GM21528 (cell line): ENCODE measurements around the gene FDX2.
"Not testable (repeated sequence)": the region's sequence is repeated elsewhere in the genome, so short reads cannot be mapped to it uniquely, and the experiment has no call there.

Experiments used
- ATAC-seq: cut with Tn5 transposase; IDR thresholded peaks from one replicate; pipeline ENCODE4 v1.9.1; 2021; ENCODE audit warnings: mild to moderate bottlenecking, moderate library complexity; ENCODE audit not compliant: unreplicated experiment, low FRiP score

The FDX2 gene

GRCh38 chr19:10285393-10285792, 30.4 kb downstream of the FDX2 start:
- no peak for ATAC-seq

- no peak for ATAC-seq
Measured at GRCh38 chr19:10284960-10285278, 30.9 kb downstream of the FDX2 start.

GRCh38 chr19:10284065-10284959, 31.5 kb downstream of the FDX2 start:
- ATAC-seq, result no peak

- ATAC-seq, result no peak
Measured at GRCh38 chr19:10283301-10284064, 32.3 kb downstream of the FDX2 start.

GRCh38 chr19:10282043-10282442, 33.8 kb downstream of the FDX2 start:
- not testable (repeated sequence) for ATAC-seq

- ATAC-seq, result no peak
Measured at GRCh38 chr19:10279737-10280442, 35.9 kb downstream of the FDX2 start.

- no peak for ATAC-seq
Measured at GRCh38 chr19:10278935-10279334, 36.9 kb downstream of the FDX2 start.

GRCh38 chr19:10277795-10278589, 37.8 kb downstream of the FDX2 start:
- ATAC-seq, result no peak

GRCh38 chr19:10274589-10274988, 41.2 kb downstream of the FDX2 start:
- ATAC-seq, result no peak

- peak; percentile 7 for ATAC-seq
Measured at GRCh38 chr19:10271543-10272086, 44.2 kb downstream of the FDX2 start.

- peak; percentile 53 for ATAC-seq
Measured at GRCh38 chr19:10270616-10271394, 45.0 kb downstream of the FDX2 start, which contains the start of gene ICAM1. ICAM1 (plus strand) TSS chr19:10271120; CDS start chr19:10271160, 40 bp downstream.

- peak; percentile 27 for ATAC-seq
Measured at GRCh38 chr19:10270180-10270615, 45.6 kb downstream of the FDX2 start.

- ATAC-seq, result peak; percentile 42
Measured at GRCh38 chr19:10269333-10270179, 46.3 kb downstream of the FDX2 start.

GRCh38 chr19:10268071-10268470, 47.7 kb downstream of the FDX2 start:
- ATAC-seq, result no peak

GRCh38 chr19:10266706-10267105, 49.1 kb downstream of the FDX2 start:
- no peak for ATAC-seq

GRCh38 chr19:10262771-10263170, 53.0 kb downstream of the FDX2 start:
- no peak for ATAC-seq

- ATAC-seq, result no peak
Measured at GRCh38 chr19:10260141-10260584, 55.7 kb downstream of the FDX2 start.
